Tibial nerve (tissue), 4 donors: ENCODE results near the gene PDE4DIP. TPM values are rescaled to one million over a fixed set of nuclear protein-coding genes. Genes with fewer than 3 reads are reported as not detected.
"Not testable (repeated sequence)": the region's sequence is repeated elsewhere in the genome, so short reads cannot be mapped to it uniquely, and the experiment has no call there.

Experiments used
- DNase-seq, 2 donors: peaks; one replicate each; pipeline ENCODE4 v3.0.0-alpha.2; 2019; ENCODE audit warnings: low spot score in 2 of 2
- H3K27ac ChIP-seq, 4 donors: fragments of 200-600 bp; sonication (generic) in 3 of 4; one replicate each; pipeline ENCODE4 v1.5.1; 2017 to 2019; ENCODE audit warnings: mild to moderate bottlenecking in 1 of 4
- H3K27me3 ChIP-seq, 2 donors: fragments of 200-600 bp; sonication (generic) in 1 of 2; one replicate each; pipeline versions ENCODE4 v1.5.1 to v1.6.0; 2017 to 2019
- H3K36me3 ChIP-seq, 3 donors: fragments of 200-600 bp; sonication (generic); one replicate each; pipeline ENCODE4 v1.5.1; 2018 to 2019
- H3K4me1 ChIP-seq, 4 donors: fragments of 200-600 bp; sonication (generic) in 3 of 4; one replicate each; pipeline ENCODE4 v1.5.1; 2017 to 2019
- H3K4me3 ChIP-seq, 4 donors: fragments of 200-600 bp; sonication (generic) in 3 of 4; one replicate each; pipeline ENCODE4 v1.5.1; 2017 to 2019; ENCODE audit warnings: mild to moderate bottlenecking in 1 of 4, moderate library complexity in 1 of 4
- H3K9me3 ChIP-seq, 4 donors: fragments of 200-600 bp; sonication (generic) in 3 of 4; one replicate each; pipeline ENCODE4 v1.5.1; 2017 to 2019
- WGBS, 2 donors: methylation state at CpG; one replicate each; pipeline ENCODE4 v1.1.5; 2018; 5-methylcytosine and 5-hydroxymethylcytosine counted together
- total RNA-seq, 4 donors: library from RNA; depleted of rRNA; stranded (reverse); fragments of >200 nt; gene quantifications; one replicate each; pipeline ENCODE4 v1.1.0, GENCODE V29; 2016

PDE4DIP gene
- total RNA-seq, 4 donors from 2014 or later, result 104 to 188 (median 175) TPM

DNA sequence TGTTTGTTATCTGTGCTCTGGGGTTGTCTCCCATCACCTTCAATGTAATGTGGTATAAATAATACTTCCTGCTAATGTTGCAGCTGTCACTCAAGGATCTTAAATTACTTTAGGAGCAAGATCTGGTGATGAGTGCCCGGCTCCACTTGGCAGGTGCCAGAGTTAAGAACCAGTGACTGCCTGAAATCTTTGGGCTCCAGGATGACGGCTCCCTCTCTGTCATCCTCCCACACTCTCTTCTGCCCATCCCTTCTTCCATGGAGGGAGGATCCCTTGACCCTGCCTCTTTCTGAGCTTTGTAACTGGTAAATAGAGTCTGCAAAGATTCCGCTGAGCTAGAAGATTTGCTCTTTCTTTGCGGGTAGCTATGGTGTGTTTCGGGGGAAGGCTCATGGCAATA, 44.4 kb downstream of the PDE4DIP start:
- DNase-seq, H3K27me3 ChIP-seq, H3K36me3 ChIP-seq, H3K27ac ChIP-seq, H3K9me3 ChIP-seq, H3K4me1 ChIP-seq, H3K4me3 ChIP-seq: not testable (repeated sequence)
- WGBS, 2 donors, result no CpG with 5 or more reads among the region's 5 CpGs

- DNase-seq, H3K4me1 ChIP-seq, H3K27me3 ChIP-seq, H3K4me3 ChIP-seq, H3K36me3 ChIP-seq, H3K27ac ChIP-seq, H3K9me3 ChIP-seq: not testable (repeated sequence)
- WGBS, 2 donors, result no CpG with 5 or more reads among the region's 28 CpGs
Measured at GRCh38 chr1:148889267-148890074, 45.2 kb downstream of the PDE4DIP start.

DNA sequence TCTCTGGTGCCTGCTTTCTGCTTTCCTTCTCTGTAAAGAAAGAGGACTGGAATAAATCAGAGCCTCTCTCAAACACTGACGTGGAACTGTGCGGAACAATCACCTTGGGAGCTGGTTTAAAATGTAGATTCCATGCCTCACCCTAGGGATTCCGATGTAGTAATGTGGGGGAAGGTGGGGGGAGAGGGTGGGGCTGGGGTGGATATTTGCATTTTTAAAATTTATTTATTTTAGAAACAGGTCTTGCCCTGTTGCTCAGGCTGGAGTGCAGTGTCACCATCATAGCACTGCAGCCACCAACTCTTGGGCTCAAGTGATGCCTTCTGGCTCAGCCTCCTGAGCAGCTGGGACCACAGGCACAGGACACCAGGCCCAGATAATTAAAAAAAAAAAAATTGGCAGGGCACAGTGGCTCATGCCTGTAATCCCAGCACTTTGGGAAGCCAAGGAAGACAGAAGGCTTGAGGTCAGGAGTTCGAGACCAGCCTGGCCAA, 45.9 kb downstream of the PDE4DIP start:
- H3K27me3 ChIP-seq, H3K36me3 ChIP-seq, H3K4me1 ChIP-seq, H3K27ac ChIP-seq, DNase-seq, H3K9me3 ChIP-seq, H3K4me3 ChIP-seq: not testable (repeated sequence)
- no CpG with 5 or more reads among the region's 4 CpGs for WGBS, 2 donors

- H3K36me3 ChIP-seq, H3K27ac ChIP-seq, DNase-seq, H3K9me3 ChIP-seq, H3K27me3 ChIP-seq, H3K4me1 ChIP-seq, H3K4me3 ChIP-seq: not testable (repeated sequence)
- no CpG with 5 or more reads among the region's 5 CpGs for WGBS, 2 donors
Measured at GRCh38 chr1:148894360-148895352, 50.4 kb downstream of the PDE4DIP start.

- H3K4me1 ChIP-seq, H3K27me3 ChIP-seq, H3K36me3 ChIP-seq, DNase-seq, H3K9me3 ChIP-seq, H3K27ac ChIP-seq, H3K4me3 ChIP-seq: not testable (repeated sequence)
- no CpG with 5 or more reads among the region's 5 CpGs for WGBS, 2 donors
Measured at GRCh38 chr1:148900026-148900425, 55.8 kb downstream of the PDE4DIP start.

GRCh38 chr1:148900691-148901090, 56.5 kb downstream of the PDE4DIP start:
- not testable (repeated sequence) for H3K9me3 ChIP-seq, H3K4me3 ChIP-seq, H3K4me1 ChIP-seq, H3K36me3 ChIP-seq, H3K27me3 ChIP-seq, DNase-seq
- peak overlapping the region in 1 of 4 donors; percentile 81 for H3K27ac ChIP-seq
- WGBS, 2 donors, result no CpG with 5 or more reads among the region's 3 CpGs

GRCh38 chr1:148901150-148901952, 57.1 kb downstream of the PDE4DIP start:
- H3K4me1 ChIP-seq, DNase-seq, H3K27me3 ChIP-seq, H3K9me3 ChIP-seq, H3K36me3 ChIP-seq, H3K4me3 ChIP-seq: not testable (repeated sequence)
- H3K27ac ChIP-seq, result peak overlapping the region in 1 of 4 donors; percentile 81
- WGBS, 2 donors, result 58% methylated on average over 3 of the region's 9 CpGs; no CpG with 5 or more reads in 1 of the 2 donors

DNA sequence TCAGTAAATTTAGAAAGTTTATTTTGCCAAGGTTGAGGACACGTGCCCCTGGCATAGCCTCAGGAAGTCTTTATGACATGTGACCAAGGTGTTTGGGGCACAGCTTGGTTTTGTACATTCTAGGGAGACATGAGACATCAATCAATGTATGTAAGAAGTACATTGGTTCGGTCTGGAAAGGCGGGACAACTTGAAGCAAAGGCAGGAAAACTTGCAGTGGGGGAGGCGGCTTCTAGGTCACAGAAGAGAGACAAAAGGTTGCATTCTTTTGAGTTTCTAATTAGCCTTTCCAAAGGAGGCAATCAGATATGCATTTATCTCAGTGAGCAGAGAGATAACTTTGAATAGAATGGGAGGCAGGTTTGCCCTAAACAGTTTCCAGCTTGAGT, 57.7 kb downstream of the PDE4DIP start:
- no CpG with 5 or more reads among the region's 4 CpGs for WGBS, 2 donors
- not testable (repeated sequence) for H3K4me3 ChIP-seq, DNase-seq, H3K36me3 ChIP-seq, H3K27me3 ChIP-seq, H3K9me3 ChIP-seq, H3K4me1 ChIP-seq
- H3K27ac ChIP-seq, result peak overlapping the region in 1 of 4 donors; percentile 64

- H3K4me3 ChIP-seq, DNase-seq, H3K36me3 ChIP-seq, H3K9me3 ChIP-seq, H3K4me1 ChIP-seq, H3K27me3 ChIP-seq, H3K27ac ChIP-seq: not testable (repeated sequence)
- WGBS, 2 donors, result no CpG with 5 or more reads among the region's 4 CpGs
Measured at GRCh38 chr1:148909219-148909826, 65.1 kb downstream of the PDE4DIP start.

- DNase-seq, H3K27me3 ChIP-seq, H3K4me1 ChIP-seq, H3K36me3 ChIP-seq, H3K4me3 ChIP-seq, H3K27ac ChIP-seq, H3K9me3 ChIP-seq: not testable (repeated sequence)
- no CpG with 5 or more reads among the region's 5 CpGs for WGBS, 2 donors
Measured at GRCh38 chr1:148911303-148911928, 67.2 kb downstream of the PDE4DIP start.

DNA sequence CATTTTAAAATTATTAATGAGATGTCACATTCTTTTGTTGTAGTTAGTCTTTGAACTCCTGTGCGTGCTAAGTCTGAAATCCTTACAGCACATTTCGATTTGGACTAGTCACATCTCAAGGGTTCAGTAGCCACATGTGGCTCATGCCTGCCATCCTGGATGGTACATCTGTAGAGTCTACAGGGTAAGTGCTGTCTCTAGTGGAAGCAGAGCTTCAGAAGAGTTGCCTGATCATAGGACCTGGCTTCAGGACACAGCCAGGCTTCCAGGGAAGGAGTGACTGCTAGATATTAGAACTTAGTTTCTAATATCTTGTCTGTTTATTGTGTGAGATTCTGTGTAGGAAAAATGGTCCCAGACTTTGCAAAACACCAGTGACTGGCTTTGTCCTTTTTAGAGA, 72.0 kb downstream of the PDE4DIP start:
- H3K27me3 ChIP-seq, H3K4me3 ChIP-seq, DNase-seq, H3K36me3 ChIP-seq, H3K4me1 ChIP-seq, H3K9me3 ChIP-seq: not testable (repeated sequence)
- WGBS, 2 donors, result no CpG with 5 or more reads among the region's 2 CpGs
- H3K27ac ChIP-seq, result peak overlapping the region in 1 of 4 donors; percentile 55
